Left lung (tissue), 10 donors: ENCODE results near the gene IGF1R. TPM values are rescaled to one million over a fixed set of nuclear protein-coding genes. Genes with fewer than 3 reads are reported as not detected.

Source experiments
- ATAC-seq: fragments of 200-7000 bp; cut with Tn5 transposase; one replicate; pipeline ENCODE4 v1.9.1; 2020; ENCODE audit warnings: moderate library complexity
- DNase-seq, 4 donors: peaks; one replicate each; pipeline ENCODE4 v3.0.0-alpha.2; 2013 to 2020
- H3K27ac ChIP-seq, 2 donors: fragments of 200-600 bp; sonication (generic) in 1 of 2; one replicate each; pipeline versions ENCODE4 v1.5.0 to v1.8.0; 2020 to 2021
- H3K27me3 ChIP-seq, 2 donors: fragments of 200-600 bp; sonication (generic) in 1 of 2; one replicate each; pipeline versions ENCODE4 v1.5.0 to v1.8.0; 2020 to 2021
- H3K36me3 ChIP-seq, 2 donors: fragments of 200-600 bp; sonication (generic) in 1 of 2; one replicate each; pipeline versions ENCODE4 v1.5.0 to v1.8.0; 2020 to 2021
- H3K4me1 ChIP-seq, 2 donors: fragments of 200-600 bp; one replicate each; pipeline ENCODE4 v1.8.0; 2021
- H3K4me3 ChIP-seq, 2 donors: fragments of 200-600 bp; sonication (generic) in 1 of 2; one replicate each; pipeline versions ENCODE4 v1.5.0 to v1.8.0; 2020 to 2021; ENCODE audit warnings: mild to moderate bottlenecking in 1 of 2
- H3K9me3 ChIP-seq, 2 donors: fragments of 200-600 bp; sonication (generic) in 1 of 2; one replicate each; pipeline versions ENCODE4 v1.5.0 to v1.8.0; 2020 to 2021
- intact Hi-C, 2 donors: fragments of 100-400 bp; cut with DNase I; formaldehyde crosslinking; loops; one replicate each; pipeline versions ENCODE4 v1.11.2 to v1.14.2; 2022
- polyA plus RNA-seq, 6 donors: library from polyadenylated mRNA; unstranded; fragments of 120-200 nt; gene quantifications; one replicate each; pipeline ENCODE4 v1.2.1, GENCODE V29; 2013; ENCODE audit not compliant: insufficient read length in 6 of 6
- total RNA-seq, 2 donors: library from RNA; stranded (reverse); fragmentation: NEBNext Ultra II Directional; extraction: Animal tissue kit (Norgen Biotek cat#: 25700); gene quantifications; one replicate each; pipeline ENCODE4 v1.2.1, GENCODE V29; 2021
- TF ChIP-seq, protein P1 (sequence below), 2 donors: fragments of 200-600 bp; sonication (generic) in 1 of 2; IDR thresholded peaks; one replicate each; pipeline versions ENCODE4 v1.5.0 to v1.8.0; 2021; ENCODE audit warnings: antibody characterized with exemption in 2 of 2
- donor health status: DM: no; HTN: yes; CAD: no.
- donor health status: DM: no; HTN: no; CAD: no.

IGF1R gene
- total and polyA plus RNA-seq, 8 donors: 32.0 to 41.0 (median 37.0) TPM

DNA sequence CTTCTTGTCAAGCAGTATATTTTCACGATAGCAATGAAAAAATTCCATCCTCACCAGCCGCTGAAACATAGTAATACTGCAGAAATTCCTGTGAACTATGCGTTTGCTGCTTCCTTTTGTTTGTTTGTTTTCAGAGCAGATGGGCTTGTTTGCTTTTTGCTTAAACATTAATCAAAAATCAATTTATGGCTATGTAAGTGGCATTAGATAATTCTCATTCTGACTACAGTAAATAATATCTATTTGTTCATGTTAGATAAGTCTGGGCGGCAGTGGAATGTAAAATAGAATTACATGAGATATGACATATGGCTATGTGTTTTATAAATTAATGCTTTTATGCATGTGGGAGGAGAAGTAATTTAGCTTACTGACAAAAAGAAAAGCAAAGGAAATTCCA lies 195.5 kb downstream of the IGF1R start:
- intact Hi-C loops: no loop called here
- H3K4me3 ChIP-seq: no peak overlapping the region
- H3K36me3 ChIP-seq: no peaks in the 10 kb centered on the region
- TF ChIP-seq, protein P1, sequence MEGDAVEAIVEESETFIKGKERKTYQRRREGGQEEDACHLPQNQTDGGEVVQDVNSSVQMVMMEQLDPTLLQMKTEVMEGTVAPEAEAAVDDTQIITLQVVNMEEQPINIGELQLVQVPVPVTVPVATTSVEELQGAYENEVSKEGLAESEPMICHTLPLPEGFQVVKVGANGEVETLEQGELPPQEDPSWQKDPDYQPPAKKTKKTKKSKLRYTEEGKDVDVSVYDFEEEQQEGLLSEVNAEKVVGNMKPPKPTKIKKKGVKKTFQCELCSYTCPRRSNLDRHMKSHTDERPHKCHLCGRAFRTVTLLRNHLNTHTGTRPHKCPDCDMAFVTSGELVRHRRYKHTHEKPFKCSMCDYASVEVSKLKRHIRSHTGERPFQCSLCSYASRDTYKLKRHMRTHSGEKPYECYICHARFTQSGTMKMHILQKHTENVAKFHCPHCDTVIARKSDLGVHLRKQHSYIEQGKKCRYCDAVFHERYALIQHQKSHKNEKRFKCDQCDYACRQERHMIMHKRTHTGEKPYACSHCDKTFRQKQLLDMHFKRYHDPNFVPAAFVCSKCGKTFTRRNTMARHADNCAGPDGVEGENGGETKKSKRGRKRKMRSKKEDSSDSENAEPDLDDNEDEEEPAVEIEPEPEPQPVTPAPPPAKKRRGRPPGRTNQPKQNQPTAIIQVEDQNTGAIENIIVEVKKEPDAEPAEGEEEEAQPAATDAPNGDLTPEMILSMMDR (IDR thresholded peaks at IDR 0.05): no peak
- DNase-seq (no peak), ATAC-seq (no peak)
- H3K4me1 ChIP-seq: peaks cover 0 to 39% of the 10 kb centered on the region in 2 donors
- H3K27ac ChIP-seq: peak overlapping the region in 1 of 2 donors; percentile 16
- no peaks in the 10 kb centered on the region for H3K9me3 ChIP-seq
- no peaks in the 10 kb centered on the region for H3K27me3 ChIP-seq

DNA sequence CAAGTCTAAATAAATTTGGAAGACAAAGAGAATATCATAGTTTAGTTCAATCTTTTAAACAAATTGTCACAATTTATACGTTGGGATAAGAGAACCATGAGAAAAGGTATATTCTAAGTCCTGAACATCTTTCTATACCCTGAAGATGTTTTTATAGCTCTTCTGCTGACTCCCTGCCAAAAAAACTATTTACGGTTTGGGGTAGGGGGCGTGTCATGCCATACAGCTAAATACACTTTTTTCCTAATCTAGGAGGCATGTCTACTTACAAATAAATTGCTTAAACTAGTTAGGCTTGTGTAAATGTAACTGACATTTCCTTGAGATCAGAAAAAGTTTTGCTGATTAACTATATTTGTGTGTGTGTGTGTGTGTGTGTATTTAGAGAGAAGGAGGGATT lies 195.9 kb downstream of the IGF1R start:
- no peaks in the 10 kb centered on the region for H3K9me3 ChIP-seq
- H3K36me3 ChIP-seq: no peaks in the 10 kb centered on the region
- DNase-seq: no peak
- intact Hi-C loops: no loop called here
- no peak overlapping the region for H3K4me3 ChIP-seq
- H3K27me3 ChIP-seq: no peaks in the 10 kb centered on the region
- ATAC-seq: no peak
- TF ChIP-seq, protein P1 (IDR thresholded peaks at IDR 0.05): no peak
- peaks cover 0 to 39% of the 10 kb centered on the region in 2 donors for H3K4me1 ChIP-seq
- H3K27ac ChIP-seq: peak overlapping the region in 1 of 2 donors; percentile 53

DNA sequence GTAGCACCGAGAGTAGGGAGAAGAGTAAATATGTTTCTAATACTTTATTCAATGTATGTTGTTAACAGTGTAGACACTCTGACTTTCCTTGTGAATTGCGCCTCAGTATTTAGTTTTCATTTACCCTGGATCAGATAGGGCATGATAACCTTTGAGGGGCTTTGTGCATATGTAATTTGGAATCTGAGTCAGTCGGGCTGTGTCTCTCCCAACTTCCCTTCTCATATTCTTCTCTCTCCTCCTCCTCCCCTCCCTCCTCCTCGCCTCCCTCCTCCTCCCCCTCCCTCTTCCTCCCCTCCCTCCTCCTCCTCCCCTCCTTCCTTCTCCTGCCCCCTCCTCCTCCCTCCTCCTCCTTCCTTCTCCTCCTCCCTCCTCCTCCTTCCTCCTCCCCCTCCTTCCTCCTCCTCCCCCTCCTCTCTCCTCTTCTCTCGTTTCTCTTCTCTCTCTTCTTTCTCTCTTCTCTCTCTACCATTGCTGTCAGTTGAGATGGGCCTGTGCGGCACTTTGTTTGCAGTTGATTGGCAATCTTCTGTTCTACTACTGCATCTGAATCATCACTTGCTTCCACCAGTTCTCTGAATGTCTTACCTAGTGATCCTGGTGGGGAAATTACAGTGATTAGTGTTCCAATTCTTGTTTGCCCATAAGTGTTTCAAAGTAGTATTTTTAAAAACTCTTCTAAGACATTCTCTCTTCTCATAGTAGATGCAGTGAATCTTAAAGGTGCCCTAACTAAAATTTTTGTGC lies 197.0 kb downstream of the IGF1R start:
- ATAC-seq (no peak), DNase-seq (no peak)
- TF ChIP-seq, protein P1 (IDR thresholded peaks at IDR 0.05): no peak
- no peaks in the 10 kb centered on the region for H3K9me3 ChIP-seq
- no peaks in the 10 kb centered on the region for H3K27me3 ChIP-seq
- peaks cover 0 to 39% of the 10 kb centered on the region in 2 donors for H3K4me1 ChIP-seq
- intact Hi-C loops: no loop called here
- H3K36me3 ChIP-seq: no peaks in the 10 kb centered on the region
- no peak overlapping the region for H3K4me3 ChIP-seq
- H3K27ac ChIP-seq: peak overlapping the region in 1 of 2 donors; percentile 53

- Histone ChIP-seq H3K36me3 (no peaks in the 10 kb centered on the region), H3K9me3 (no peaks in the 10 kb centered on the region), H3K4me1 (peaks cover 23 to 53% of the 10 kb centered on the region in 2 donors), H3K27me3 (no peaks in the 10 kb centered on the region), H3K4me3 (no peak overlapping the region), H3K27ac (peak overlapping the region; percentile 85 to 94)
- intact Hi-C loops: no loop called here
- peak; percentile 58 for ATAC-seq
- DNase-seq: peak in 3 of 4 donors; percentile 83 to 89 (median 83)
- TF ChIP-seq, protein P1 (IDR thresholded peaks at IDR 0.05): peak; percentile 56
Measured at GRCh38 chr15:98850961-98851572, 202.7 kb downstream of the IGF1R start.

DNA sequence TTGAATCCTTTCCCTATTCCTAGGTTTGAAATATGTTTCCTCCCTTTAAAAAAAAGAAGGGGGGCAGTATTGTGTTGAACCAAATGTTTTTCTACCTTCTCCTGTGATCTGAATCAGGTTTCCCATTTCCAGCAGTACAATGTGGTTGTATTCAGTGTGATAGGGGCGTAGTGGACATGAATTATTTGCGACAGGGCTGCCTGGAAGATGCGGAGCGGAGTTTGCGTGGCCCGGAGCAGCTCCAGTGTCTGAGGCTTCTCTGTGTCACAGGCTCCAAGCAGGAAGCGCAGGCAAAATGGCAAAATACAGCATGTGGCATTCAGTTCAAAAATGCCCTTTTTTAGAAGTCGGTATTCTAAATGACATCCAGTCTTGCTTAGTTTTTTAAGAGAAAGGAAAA lies 204.8 kb downstream of the IGF1R start:
- H3K27me3 ChIP-seq: no peaks in the 10 kb centered on the region
- H3K27ac ChIP-seq: peak overlapping the region; percentile 85 to 94
- peak; percentile 85 to 93 (median 89) for DNase-seq
- TF ChIP-seq, protein P1 (IDR thresholded peaks at IDR 0.05): no peak
- no peaks in the 10 kb centered on the region for H3K9me3 ChIP-seq
- ATAC-seq: peak; percentile 89
- H3K4me1 ChIP-seq: peaks cover 25 to 68% of the 10 kb centered on the region in 2 donors
- peak overlapping the region; percentile 50 to 73 for H3K4me3 ChIP-seq
- intact Hi-C loops: no loop called here
- H3K36me3 ChIP-seq: no peaks in the 10 kb centered on the region
